H4 (cell line): ENCODE data around the gene EXOC5. TPM values are rescaled to one million over a fixed set of nuclear protein-coding genes. Genes with fewer than 3 reads are reported as not detected.
A peak's percentile ranks its signal among the peaks of the same experiment; 100 is the strongest.
"Not testable (repeated sequence)": the region's sequence is repeated elsewhere in the genome, so short reads cannot be mapped to it uniquely, and the experiment has no call there.

ENCODE experiments used
- DNase-seq: peaks from one replicate; pipeline ENCODE4 v3.0.0-alpha.2; 2015; ENCODE audit warnings: low spot score
- total RNA-seq: library from RNA; depleted of rRNA; stranded (reverse); fragments of >200 nt; shearing (Covaris generic); gene quantifications from 2 replicates; pipeline ENCODE4 v1.2.3, GENCODE V29; 2014; rRNA removed

The EXOC5 gene
- 26.9 and 41.8 TPM in 2 replicates for total RNA-seq

DNA sequence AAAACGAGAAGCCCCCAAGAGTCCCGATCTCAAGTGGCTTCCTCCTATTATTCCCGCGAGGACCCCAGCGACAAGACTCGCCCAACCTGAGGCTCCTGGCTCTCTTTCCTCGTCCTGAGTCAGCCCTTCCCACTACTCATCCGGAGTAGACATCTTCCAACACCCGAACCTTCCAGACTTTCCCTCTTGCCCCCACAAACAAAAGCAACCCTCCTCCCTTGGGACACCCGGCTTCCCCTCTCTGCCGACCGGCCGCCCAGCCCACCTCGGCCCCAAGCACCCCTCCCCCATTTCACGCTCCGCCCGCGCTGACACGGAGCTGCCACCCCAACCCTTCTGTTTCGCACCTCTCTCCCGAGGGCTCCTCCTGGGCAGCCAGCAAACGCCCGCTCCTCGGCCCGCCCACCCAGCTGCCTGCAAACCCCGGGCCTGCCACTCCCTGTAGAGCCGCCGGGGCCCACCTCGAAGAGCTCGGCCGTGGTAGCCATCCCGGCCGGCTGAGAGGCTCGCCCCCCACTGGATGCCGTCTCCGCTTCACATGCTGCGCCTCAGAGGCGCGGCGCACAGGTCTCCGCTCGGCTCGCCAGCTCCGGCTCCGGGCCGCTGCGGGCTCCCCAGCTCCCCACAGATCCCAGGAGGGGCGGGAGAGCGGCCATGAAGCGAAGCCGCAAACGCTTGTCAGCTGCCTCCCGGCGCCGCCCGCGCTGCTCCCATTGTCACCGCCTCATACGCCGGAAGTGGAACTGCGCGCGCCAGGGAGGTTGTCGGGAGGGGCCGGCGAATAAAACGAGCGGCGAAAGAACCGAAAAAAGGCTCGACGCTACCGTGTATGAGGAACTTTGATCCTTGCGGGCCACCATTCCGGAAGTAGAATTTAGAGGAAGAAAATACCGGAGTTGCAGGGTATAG is at the start of gene EXOC5, which contains the start of gene AP5M1:
Gene EXOC5, minus strand, starts transcription at position 745 of the 909 bp plus-strand sequence. Its CDS starts 257 bp downstream, at position 488.
Gene AP5M1, plus strand, starts transcription at position 811 of the 909 bp plus-strand sequence. CDS start 344 bp downstream, outside the sequence.
- DNase-seq = peak; percentile 89

GRCh38 chr14:57317248-57317833 is 48.6 kb upstream of the EXOC5 start:
- DNase-seq = peak; percentile 57

GRCh38 chr14:57314396-57315089 is 45.8 kb upstream of the EXOC5 start:
- DNase-seq = no peak

GRCh38 chr14:57302883-57303282 is 34.2 kb upstream of the EXOC5 start:
- peak; percentile 28 for DNase-seq

DNA sequence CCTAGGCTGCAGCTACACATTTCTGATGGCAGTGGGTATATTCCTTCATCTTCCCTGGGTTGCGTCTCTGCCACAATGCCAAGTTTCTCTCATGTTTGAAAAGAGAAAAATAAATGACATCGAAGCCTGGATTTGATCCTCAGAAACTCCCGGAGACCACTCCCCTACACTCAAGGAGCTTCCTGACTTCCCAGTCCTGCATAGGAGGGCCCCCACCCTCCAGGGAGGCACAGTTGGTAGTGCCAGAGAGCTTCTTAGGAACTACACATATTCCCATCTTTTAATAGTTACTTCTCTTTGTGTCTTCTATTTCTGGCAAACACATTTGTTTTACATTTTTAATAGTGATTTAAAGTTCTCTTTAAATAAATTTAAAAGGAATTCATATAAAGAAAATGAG is 30.8 kb upstream of the EXOC5 start:
- no peak for DNase-seq

DNA sequence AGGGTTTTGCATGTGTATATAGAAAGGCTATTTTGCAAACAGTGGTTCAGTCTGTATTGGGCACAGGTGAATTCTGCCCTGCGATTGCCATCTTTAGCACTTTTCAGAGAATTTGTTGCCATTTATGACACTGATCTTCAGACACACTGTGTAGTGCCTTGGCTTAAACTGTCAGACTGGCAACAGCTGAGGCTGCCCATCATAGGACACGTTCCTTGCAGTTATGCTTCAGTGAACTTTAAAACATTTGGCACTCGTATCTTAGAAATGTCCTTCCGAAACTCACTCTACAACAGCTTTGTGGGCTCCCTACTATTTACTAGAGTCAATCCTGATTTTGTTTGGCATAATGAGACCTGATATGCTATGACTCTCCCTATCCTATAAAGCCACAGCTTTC is 29.1 kb upstream of the EXOC5 start:
- DNase-seq = no peak

- DNase-seq = no peak
These were observed 26.5 kb upstream of the EXOC5 start for GRCh38 chr14:57295239-57295638.

- DNase-seq = no peak
These were observed 25.4 kb upstream of the EXOC5 start for GRCh38 chr14:57293866-57294837.

DNA sequence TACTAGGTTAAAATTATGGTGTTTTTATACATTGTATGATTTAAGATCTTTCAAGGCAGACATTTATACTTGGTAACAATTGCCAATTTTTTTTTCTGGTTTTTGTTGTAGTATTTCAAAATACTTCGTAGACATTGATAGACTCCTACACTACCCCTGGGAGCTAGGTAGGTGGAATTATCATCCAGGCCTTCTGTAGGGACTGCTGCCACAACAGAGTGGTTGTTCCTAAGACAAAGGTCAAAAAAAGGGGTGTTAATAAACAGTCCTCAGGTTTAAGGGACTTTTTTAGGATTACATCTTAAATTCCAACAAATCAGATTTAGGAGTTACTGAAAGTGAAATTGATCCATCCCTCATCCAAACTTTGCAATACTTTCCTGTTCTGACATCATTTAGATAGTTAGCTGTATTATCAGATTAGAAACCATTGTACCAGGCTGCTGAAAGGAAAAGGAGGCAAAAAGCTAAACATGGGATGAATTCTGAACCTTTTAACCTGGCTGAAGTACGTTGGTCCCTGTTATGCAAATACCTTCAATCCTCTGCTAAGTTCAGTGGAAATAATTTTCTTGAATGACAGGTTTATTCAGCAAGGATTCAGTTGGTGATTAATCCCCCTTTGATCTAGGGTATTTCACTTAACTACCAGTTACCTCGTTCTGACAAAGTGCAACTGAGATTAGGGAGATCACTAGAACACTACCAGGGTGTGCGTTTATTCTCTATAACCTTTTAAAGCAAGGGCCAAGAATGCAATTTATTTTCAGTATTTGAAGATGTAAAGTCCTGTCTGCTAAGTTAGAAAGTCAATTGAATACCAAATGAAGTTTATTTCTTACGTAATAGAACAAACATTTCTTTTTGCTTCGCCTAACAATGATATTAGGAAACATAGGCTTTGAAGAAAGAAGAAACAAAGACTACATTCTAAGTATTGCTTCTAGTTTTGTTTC is 23.3 kb upstream of the EXOC5 start:
- no peak for DNase-seq

GRCh38 chr14:57290751-57291150 is 22.0 kb upstream of the EXOC5 start:
- DNase-seq = no peak

DNA sequence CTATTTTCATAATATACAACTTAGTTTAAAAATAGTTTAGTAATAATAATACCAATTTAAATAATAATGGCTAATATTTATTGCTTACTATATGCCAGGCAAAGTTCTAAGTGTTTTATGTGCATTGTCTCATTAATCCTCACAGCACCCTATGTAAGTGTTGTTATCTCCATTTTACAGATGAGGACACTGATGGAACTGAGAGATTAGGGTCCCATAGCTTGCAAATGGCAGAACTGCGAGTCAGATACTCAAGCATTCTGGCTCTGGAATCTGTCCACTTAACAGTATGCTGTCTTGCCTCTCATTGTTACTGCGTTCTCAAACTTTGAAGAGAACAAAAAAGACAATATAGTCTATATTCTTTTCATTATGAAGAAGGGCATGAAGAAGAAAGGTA is 19.0 kb upstream of the EXOC5 start:
- no peak for DNase-seq

DNA sequence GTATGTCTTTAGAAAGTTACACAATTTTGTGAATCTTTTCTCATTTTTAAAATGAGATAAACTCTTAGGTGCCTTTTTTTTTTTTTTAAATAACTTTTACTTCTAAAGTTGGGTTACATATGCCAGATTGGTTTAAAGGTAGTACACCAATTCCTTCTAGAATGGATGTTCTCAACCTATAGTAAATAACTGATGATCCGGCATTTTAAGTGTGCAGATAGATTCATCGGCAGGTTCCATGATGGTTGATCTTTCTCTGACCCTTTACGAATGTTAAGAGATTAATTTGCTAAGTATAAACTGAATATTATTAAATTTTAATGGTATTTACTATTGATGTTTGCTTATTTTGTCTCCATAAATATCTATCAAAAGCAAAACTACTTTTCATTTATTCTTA is 8.4 kb upstream of the EXOC5 start:
- no peak for DNase-seq

- no peak for DNase-seq
These were observed 6.4 kb upstream of the EXOC5 start for GRCh38 chr14:57275023-57275664.

DNA sequence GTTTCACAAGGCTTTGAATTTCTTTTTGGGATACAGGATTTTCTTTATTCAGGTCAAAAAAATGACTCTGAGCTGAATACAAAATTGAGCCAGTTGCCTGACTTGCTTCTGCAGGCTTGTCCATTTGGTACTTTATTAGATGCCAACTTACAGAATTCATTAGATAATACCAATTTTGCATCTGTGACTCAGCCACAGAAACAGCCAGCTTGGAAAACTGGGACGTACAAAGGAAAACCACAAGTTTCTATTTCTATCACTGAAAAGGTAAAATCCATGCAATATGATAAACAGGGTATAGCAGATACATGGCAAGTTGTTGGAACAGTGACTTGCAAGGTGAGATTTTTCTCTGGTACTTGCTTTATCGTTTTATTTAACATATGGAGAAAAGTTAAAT is 5.8 kb upstream of the EXOC5 start:
- DNase-seq = no peak

DNA sequence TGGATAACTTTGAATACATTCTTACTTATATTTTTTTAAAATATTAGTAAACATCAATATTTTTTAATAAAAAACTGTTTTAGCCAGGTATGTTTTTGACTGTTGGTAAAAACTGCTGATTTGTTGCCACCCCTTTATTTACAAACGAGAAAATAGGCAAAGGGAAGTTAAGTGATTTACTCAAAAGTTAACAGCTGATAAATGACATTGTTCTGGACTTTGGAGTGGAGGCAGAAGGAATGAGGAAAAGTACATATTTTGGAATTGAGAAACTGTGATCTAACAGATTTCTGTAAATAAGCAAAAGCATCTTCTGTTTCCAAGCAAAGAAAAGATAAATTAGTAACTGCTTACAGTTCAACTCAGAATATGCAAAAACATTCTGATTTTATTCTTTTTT is 4.5 kb upstream of the EXOC5 start:
- no peak for DNase-seq

DNA sequence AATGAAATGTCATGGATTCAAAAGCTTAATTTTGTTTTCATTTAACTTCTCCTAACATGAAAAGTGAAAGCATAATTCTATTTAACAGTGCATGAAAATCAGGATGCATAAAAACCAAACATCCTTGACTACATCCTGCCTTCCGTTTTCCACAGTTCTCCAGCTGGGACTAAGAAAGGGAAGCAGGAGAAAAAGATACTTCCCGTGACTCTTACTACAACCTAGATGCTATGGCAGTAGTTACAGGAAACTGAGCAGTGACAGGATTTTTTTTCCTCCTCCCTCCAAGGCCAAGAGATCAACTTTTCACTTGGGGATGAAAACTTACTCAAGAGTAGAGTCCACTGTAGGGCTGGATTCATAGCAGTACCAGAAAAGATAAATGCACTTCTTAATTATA is 2.6 kb downstream of the EXOC5 start:
- no peak for DNase-seq

DNA sequence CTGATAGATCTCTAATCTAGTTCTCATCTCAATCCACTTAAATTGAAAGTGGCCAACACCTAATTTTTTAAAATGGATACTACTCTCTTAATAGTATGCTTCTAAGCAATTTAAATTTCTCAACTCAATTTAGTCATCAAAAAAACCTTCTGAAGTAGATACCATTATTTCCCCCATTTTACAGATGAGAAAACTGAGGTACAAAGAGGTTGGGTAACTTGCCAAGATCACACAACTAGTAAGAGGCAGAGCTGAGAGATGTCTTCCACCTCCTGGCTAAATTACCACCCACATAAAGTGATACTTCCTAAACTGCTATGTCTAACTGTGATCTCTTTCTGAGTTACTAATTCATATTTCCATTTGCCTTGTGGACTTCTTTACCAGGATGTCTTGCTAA is 6.6 kb downstream of the EXOC5 start:
- DNase-seq = no peak

DNA sequence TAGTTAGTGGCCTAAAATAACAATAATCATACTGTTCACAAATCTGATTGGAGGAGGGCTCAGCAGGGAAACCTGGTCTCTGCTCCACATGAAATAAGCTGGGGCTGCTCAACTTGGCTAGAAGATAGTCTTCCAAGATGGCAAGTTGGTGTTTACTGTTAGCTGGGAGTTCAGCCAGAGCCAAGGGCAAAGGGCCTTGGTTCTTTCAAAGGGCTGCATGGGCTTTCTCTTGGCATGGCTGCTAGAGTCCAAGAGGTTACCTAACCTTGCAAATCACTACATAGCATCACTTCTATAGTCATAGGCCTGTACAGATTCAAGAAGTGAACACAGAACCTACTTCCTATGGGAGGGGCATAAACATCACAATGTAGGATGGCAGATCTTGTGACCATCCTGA is 7.1 kb downstream of the EXOC5 start:
- no peak for DNase-seq

DNA sequence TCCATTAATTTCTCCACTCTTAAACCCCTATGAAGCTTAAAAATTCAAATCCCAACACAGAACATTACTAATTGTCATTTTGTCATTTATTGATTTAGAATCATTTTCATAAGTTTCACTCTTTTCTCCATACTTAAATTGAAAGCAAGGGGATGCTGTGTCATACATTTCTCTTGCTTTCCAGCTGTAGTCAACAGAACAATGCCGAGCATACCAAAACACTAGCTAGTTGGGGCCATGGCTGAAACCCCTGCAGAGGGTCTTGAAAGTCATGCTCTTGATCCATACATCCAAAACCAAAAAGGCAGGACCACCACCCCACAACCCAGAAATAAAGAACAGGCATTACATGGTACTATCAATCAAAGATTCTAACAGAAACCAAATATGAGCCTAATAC is 9.0 kb downstream of the EXOC5 start:
- DNase-seq = no peak

GRCh38 chr14:57258221-57258620 is 10.5 kb downstream of the EXOC5 start:
- not testable (repeated sequence) for DNase-seq
